Stimulated activated CD8-positive, alpha-beta memory T cell treated with anti-CD3 and anti-CD28 coated beads, Interleukin-12 subunit alpha, Interleukin-12 subunit beta, amount 100 ng/mL, for 24 hours (primary cell): ENCODE results near the gene SYCP3.
A peak's percentile ranks its signal among the peaks of the same experiment; 100 is the strongest.

Experiments
- DNase-seq: peaks from one replicate; pipeline ENCODE4 v3.0.0-alpha.2; 2020; ENCODE audit errors: extremely low read depth

The SYCP3 gene

GRCh38 chr12:101738920-101739665, at the start of gene SYCP3:
Gene SYCP3 (minus strand): TSS chr12:101739462. CDS start chr12:101737935, 1,527 bp downstream.
- DNase-seq: no peak

- DNase-seq: no peak
Measured at GRCh38 chr12:101785671-101786070, 46.4 kb upstream of the SYCP3 start.

- DNase-seq: no peak
Measured at GRCh38 chr12:101784376-101784775, 45.1 kb upstream of the SYCP3 start.

- DNase-seq: no peak
Measured at GRCh38 chr12:101783838-101784237, 44.6 kb upstream of the SYCP3 start.

GRCh38 chr12:101783150-101783549, 43.9 kb upstream of the SYCP3 start:
- no peak for DNase-seq

- no peak for DNase-seq
Measured at GRCh38 chr12:101782273-101782731, 43.0 kb upstream of the SYCP3 start.

- no peak for DNase-seq
Measured at GRCh38 chr12:101781834-101782233, 42.6 kb upstream of the SYCP3 start.

GRCh38 chr12:101780599-101780998, 41.3 kb upstream of the SYCP3 start:
- no peak for DNase-seq

GRCh38 chr12:101779626-101780025, 40.4 kb upstream of the SYCP3 start:
- DNase-seq: no peak

- DNase-seq: no peak
Measured at GRCh38 chr12:101779200-101779599, 39.9 kb upstream of the SYCP3 start.

GRCh38 chr12:101777978-101778377, 38.7 kb upstream of the SYCP3 start:
- no peak for DNase-seq

GRCh38 chr12:101777485-101777884, 38.2 kb upstream of the SYCP3 start:
- DNase-seq: no peak

- no peak for DNase-seq
Measured at GRCh38 chr12:101775816-101776215, 36.6 kb upstream of the SYCP3 start.

- peak; percentile 15 for DNase-seq
Measured at GRCh38 chr12:101773650-101774162, 34.4 kb upstream of the SYCP3 start.

- no peak for DNase-seq
Measured at GRCh38 chr12:101772012-101772775, 32.9 kb upstream of the SYCP3 start.

- DNase-seq: no peak
Measured at GRCh38 chr12:101769865-101770264, 30.6 kb upstream of the SYCP3 start.

- no peak for DNase-seq
Measured at GRCh38 chr12:101768781-101769180, 29.5 kb upstream of the SYCP3 start.

- DNase-seq: no peak
Measured at GRCh38 chr12:101767537-101767936, 28.3 kb upstream of the SYCP3 start.

GRCh38 chr12:101764051-101764792, 25.0 kb upstream of the SYCP3 start:
- no peak for DNase-seq

- DNase-seq: no peak
Measured at GRCh38 chr12:101763246-101763931, 24.1 kb upstream of the SYCP3 start.

- no peak for DNase-seq
Measured at GRCh38 chr12:101761781-101762180, 22.5 kb upstream of the SYCP3 start.

- no peak for DNase-seq
Measured at GRCh38 chr12:101761350-101761749, 22.1 kb upstream of the SYCP3 start.
